HepG2 (cell line): ENCODE measurements around the gene REM2. TPM values are rescaled to one million over a fixed set of nuclear protein-coding genes. Genes with fewer than 3 reads are reported as not detected.
A peak's percentile ranks its signal among the peaks of the same experiment; 100 is the strongest.

Experiments used
- AHR ChIP-seq: IDR thresholded peaks from 2 replicates; pipeline ENCODE4 v1.6.1; 2018; ENCODE audit warnings: missing genetic modification reagents, missing compliant biosample characterization
- ATF7-NPFF ChIP-seq: sonication (generic); formaldehyde crosslinking; IDR thresholded peaks from 2 replicates; pipeline ENCODE4 v1.8.1; 2023; ENCODE audit warnings: mild to moderate bottlenecking, low read depth, missing genetic modification reagents, moderate library complexity
- EED ChIP-seq: sonication (generic); formaldehyde crosslinking; IDR thresholded peaks from 2 replicates; pipeline ENCODE4 v1.5.0; 2020; ENCODE audit warnings: mild to moderate bottlenecking, missing genetic modification reagents
- JARID2 ChIP-seq: sonication (generic); formaldehyde crosslinking; IDR thresholded peaks from 2 replicates; pipeline ENCODE4 v1.8.1; 2023; ENCODE audit warnings: missing genetic modification reagents, inconsistent platforms; ENCODE audit not compliant: insufficient replicate concordance
- KLF9 ChIP-seq: IDR thresholded peaks from 2 replicates; pipeline ENCODE4 v1.6.1; 2016; ENCODE audit warnings: low read depth
- MTA1 ChIP-seq: sonication (generic); formaldehyde crosslinking; IDR thresholded peaks from 2 replicates; pipeline ENCODE4 v1.4.0; 2020; ENCODE audit warnings: missing genetic modification reagents, mild to moderate bottlenecking, borderline replicate concordance
- MTF2 ChIP-seq: sonication (generic); formaldehyde crosslinking; IDR thresholded peaks from 2 replicates; pipeline ENCODE4 v1.5.0; 2020; ENCODE audit warnings: missing genetic modification reagents, borderline replicate concordance
- RERE ChIP-seq: IDR thresholded peaks from 2 replicates; pipeline ENCODE4 v1.6.1; 2016; ENCODE audit warnings: low read depth, missing genetic modification reagents, missing compliant biosample characterization
- TBX3 ChIP-seq: fragments of 450-650 bp; IDR thresholded peaks from 2 replicates; pipeline ENCODE4 v1.6.1; 2017; ENCODE audit warnings: antibody characterized with exemption, mild to moderate bottlenecking, inconsistent platforms, borderline replicate concordance
- ZMYM4 ChIP-seq: sonication (generic); formaldehyde crosslinking; IDR thresholded peaks from 2 replicates; pipeline ENCODE4 v1.8.1; 2023; ENCODE audit warnings: mild to moderate bottlenecking, missing genetic modification reagents
- ZNF512 ChIP-seq: sonication (generic); formaldehyde crosslinking; IDR thresholded peaks from 2 replicates; pipeline ENCODE4 v1.4.0; 2020; ENCODE audit warnings: mild to moderate bottlenecking, missing genetic modification reagents
- ZNF670 ChIP-seq: sonication (generic); formaldehyde crosslinking; IDR thresholded peaks from 2 replicates; pipeline ENCODE4 v1.8.0; 2022; ENCODE audit warnings: mild to moderate bottlenecking, missing genetic modification reagents, borderline replicate concordance
- polyA plus RNA-seq, 8 experiments: library from polyadenylated mRNA; depleted of rRNA in 3 of 8; stranded (reverse) in 7 of 8; unstranded in 1 of 8; fragments of >200 nt; fragmentation: Illumina TruSeq in 4 of 8; extraction: Trizol in 4 of 8; gene quantifications; 2 replicates each; pipeline versions ENCODE4 v1.2.1 to v1.2.3, GENCODE V29; 2011 to 2016; ENCODE audit warnings: low read depth in 4 of 8, missing spikeins in 1 of 8, mixed read lengths in 1 of 8; ENCODE audit not compliant: insufficient read depth in 1 of 8
- total RNA-seq, 5 experiments: library from RNA; depleted of rRNA; stranded (reverse); fragments of >200 nt; fragmentation: Illumina TruSeq; extraction: Trizol; gene quantifications; 2 replicates each; pipeline ENCODE4 v1.2.3, GENCODE V29; 2016; ENCODE audit warnings: low read depth in 1 of 5
- TF ChIP-seq, protein P1 (sequence below): sonication (generic); formaldehyde crosslinking; IDR thresholded peaks from 2 replicates; pipeline ENCODE4 v1.4.0; 2020; ENCODE audit warnings: missing genetic modification reagents

The REM2 gene
- total and polyA plus RNA-seq, 2 of the 13 experiments (the other 11 are each of a cell fraction or from before 2014, with no cell fraction given), result 0.20 TPM; not detected in 1

DNA sequence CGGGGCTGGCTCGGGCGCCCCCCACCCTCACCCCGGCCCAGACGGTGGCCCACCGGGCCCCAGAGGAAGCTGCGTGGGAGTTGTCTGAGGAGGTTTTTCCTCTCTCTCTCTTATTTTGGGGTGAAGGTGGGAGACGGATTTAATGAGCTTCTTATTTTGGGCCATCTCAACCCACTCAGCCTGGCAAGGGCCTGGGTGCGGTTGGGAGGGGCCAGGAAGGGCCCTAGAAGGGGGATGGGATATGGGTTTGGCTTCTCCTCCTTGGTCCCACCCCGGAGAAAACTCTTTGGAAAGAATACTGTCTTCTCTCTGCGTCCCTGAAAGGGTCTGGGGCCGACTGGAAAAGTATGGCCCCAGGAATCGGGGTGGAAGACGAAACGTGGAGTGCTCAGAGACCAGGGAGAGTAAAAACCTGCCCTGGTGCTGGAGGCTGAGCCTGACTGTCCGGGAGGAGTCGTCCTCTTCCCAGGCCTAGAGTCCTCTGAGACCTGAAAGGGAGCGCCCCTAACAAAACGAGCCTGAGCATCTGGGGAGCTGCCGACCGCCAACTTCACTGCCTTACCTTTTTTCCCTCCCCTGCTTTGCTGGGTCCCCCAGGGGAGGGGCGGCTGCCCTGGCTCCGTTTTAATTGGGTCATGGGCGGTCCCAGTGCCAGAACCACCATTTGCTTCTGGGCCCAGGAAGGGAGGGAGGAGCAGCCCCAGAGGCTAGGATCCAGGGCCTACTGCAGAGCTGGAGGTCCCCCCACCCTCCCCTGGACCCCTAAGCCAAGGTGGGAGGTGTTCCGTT is 45.1 kb upstream of the REM2 start (continued):
- TF ChIP-seq ATF7-NPFF (CRISPR knock-in tag) (no peak), RERE (CRISPR knock-in tag) (no peak), ZNF670 (CRISPR knock-in tag) (no peak), KLF9 (CRISPR knock-in tag) (0 out of 2 replicates have a peak, but pooled peaks have one; percentile 5), ZNF512 (CRISPR knock-in tag) (0 out of 2 replicates have a peak, but pooled peaks have one; percentile 43), TBX3 (no peak), EED (CRISPR knock-in tag) (0 out of 2 replicates have a peak, but pooled peaks have one; percentile 37), MTF2 (CRISPR knock-in tag) (peak; percentile 62; the same call in 1 of the 2 replicates), AHR (CRISPR knock-in tag) (no peak), ZMYM4 (CRISPR knock-in tag) (no peak), JARID2 (CRISPR knock-in tag) (no peak), MTA1 (CRISPR knock-in tag) (no peak)
- TF ChIP-seq, protein P1, sequence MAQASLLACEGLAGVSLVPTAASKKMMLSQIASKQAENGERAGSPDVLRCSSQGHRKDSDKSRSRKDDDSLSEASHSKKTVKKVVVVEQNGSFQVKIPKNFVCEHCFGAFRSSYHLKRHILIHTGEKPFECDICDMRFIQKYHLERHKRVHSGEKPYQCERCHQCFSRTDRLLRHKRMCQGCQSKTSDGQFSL (CRISPR knock-in tag), result no peak
